NCI-H2107 treated with DMSO at 0.1 percent for 48 hours (cell line): Measurements from ENCODE around the gene RFC1.
"Not testable (repeated sequence)": the region's sequence is repeated elsewhere in the genome, so short reads cannot be mapped to it uniquely, and the experiment has no call there.

Source experiments
- DNase-seq: peaks from one replicate; lab custom pipeline; 2025; ENCODE audit not compliant: unreplicated experiment; lab: John Stamatoyannopoulos, UW

The RFC1 gene

GRCh38 chr4:39305912-39306677, 60.1 kb downstream of the RFC1 start:
- DNase-seq: peak; percentile 16

- no peak for DNase-seq
Observed at GRCh38 chr4:39304651-39305050, 61.5 kb downstream of the RFC1 start.

GRCh38 chr4:39303871-39304270, 62.3 kb downstream of the RFC1 start:
- no peak for DNase-seq

GRCh38 chr4:39302901-39303300, 63.3 kb downstream of the RFC1 start:
- no peak for DNase-seq

GRCh38 chr4:39295784-39296183, 70.4 kb downstream of the RFC1 start:
- DNase-seq: no peak

- DNase-seq: not testable (repeated sequence)
Observed at GRCh38 chr4:39292433-39292832, 73.7 kb downstream of the RFC1 start.

GRCh38 chr4:39291686-39292085, 74.5 kb downstream of the RFC1 start:
- DNase-seq: no peak

GRCh38 chr4:39287223-39287622, 78.9 kb downstream of the RFC1 start:
- no peak for DNase-seq

GRCh38 chr4:39286263-39286662, 79.9 kb downstream of the RFC1 start:
- no peak for DNase-seq

- no peak for DNase-seq
Observed at GRCh38 chr4:39285853-39286252, 80.3 kb downstream of the RFC1 start.

GRCh38 chr4:39285111-39285795, 80.9 kb downstream of the RFC1 start:
- DNase-seq: no peak

- DNase-seq: no peak
Observed at GRCh38 chr4:39280770-39281169, 85.4 kb downstream of the RFC1 start.

GRCh38 chr4:39279416-39279815, 86.7 kb downstream of the RFC1 start:
- DNase-seq: no peak

- DNase-seq: no peak
Observed at GRCh38 chr4:39278476-39278875, 87.7 kb downstream of the RFC1 start.

GRCh38 chr4:39277661-39278060, 88.5 kb downstream of the RFC1 start:
- not testable (repeated sequence) for DNase-seq

- no peak for DNase-seq
Observed at GRCh38 chr4:39274503-39274902, 91.7 kb downstream of the RFC1 start.

- DNase-seq: no peak
Observed at GRCh38 chr4:39263895-39264294, 102.3 kb downstream of the RFC1 start.

GRCh38 chr4:39259571-39260330, 106.4 kb downstream of the RFC1 start:
- DNase-seq: no peak

GRCh38 chr4:39256436-39256835, 109.7 kb downstream of the RFC1 start:
- no peak for DNase-seq

- DNase-seq: no peak
Observed at GRCh38 chr4:39255871-39256270, 110.3 kb downstream of the RFC1 start.

- DNase-seq: no peak
Observed at GRCh38 chr4:39255266-39255665, 110.9 kb downstream of the RFC1 start.

- DNase-seq: no peak
Observed at GRCh38 chr4:39243462-39243861, 122.7 kb downstream of the RFC1 start.
